Measurements from ENCODE around the gene DNAJB13.

Gene DNAJB13

DNA sequence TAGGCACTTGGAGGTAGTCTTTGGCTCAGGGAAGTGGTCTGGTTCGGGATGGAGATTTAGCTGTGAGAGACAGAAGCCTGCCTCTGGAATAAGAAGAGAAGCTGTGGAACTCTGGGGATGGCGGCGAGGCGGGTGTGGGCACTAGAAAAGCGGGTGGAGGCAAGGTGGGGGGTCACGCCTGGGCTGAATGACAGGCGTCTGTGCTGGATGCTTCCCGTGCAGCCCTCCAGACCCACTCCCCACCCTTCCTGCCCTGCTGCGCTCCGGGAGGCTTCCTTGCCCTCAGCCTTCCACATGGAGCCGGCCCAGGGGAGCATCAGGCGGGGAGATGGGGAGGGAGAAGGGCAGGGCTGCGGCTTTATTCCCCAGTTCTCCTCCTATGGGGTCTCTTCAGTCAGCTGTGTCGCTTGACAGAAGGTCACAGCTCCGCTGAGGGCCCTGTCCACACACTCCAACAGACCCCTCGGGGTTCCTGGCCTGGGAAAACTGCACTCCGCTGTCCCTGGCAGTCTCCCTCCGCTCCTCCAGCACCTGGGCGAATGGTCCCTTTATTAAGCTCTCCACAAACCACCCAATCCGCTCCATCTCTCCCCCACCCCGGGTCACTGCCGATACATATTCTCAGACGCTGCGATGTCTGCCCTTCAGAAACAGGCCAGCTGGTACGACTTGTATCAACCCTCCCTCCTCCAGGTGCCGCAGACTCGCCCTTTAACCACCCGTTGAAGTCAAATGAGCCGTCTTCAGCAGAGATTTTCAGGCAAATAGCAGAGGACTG is 6.2 kb downstream of the DNAJB13 start:
- no peak for DNase-seq

DNA sequence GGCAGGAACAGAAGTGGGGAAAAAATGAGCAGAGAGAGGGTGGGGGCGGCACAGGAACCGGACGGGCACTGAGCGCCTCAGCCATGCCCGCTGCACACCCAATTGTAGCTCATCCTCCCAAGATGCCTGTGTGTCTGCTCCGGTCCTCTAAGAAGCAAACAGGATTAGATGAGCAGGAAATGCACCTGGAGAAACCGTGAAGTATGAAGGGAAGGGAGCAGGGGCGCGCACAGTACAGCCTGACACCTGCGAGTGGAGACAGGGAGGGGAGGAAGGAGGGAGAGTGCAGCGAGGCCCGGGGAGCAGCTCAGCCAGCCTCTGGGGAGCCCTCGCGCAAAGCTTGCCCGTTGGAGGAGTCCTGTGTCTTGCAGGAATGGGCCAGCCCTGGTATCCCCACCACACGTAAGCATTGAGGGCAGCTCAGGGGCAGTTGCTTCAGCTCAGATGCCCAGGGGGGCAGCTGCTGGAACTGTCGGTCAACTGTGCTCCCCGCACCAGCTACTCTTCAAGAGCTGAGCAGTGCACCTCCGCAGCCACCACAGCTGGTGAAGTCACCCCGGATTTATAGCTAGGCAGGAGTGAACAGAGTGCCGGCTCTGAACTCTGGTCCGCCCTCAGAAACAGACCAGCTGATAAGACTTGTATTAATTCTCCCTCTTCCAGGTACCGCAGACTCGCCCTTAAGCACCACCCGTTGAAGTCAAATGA is 7.0 kb downstream of the DNAJB13 start:
- DNase-seq: no peak

DNA sequence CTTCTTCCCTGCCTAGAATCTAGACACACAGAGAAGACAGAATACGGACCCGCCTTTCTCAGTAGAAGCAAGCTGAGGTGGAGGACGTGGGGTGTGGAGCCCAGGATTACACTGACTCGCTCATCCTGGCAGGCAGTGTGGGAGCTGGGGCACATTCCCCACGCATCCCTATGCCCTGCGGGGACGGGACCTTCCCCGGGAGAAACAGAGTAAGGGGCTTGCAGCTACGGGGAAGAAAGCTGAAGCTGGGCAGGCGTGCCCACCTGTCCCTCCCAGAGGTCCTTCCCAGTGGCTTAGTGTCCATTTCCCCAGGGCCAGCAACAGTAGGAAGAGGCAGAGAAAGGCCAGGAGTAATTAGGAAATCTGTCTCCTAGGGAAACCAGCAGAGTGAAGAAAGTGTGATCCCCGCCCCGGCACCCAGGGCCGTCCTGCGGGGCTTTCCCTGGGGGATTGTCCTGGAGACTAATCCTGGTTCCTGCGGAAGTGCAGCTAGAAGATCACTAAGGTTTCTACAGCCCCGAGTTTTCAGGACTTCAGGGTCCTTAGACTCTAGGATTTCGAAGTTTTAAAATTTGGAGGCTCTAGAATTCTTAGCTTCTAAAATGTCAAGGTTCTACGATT is 7.8 kb downstream of the DNAJB13 start:
- no peak for DNase-seq

DNA sequence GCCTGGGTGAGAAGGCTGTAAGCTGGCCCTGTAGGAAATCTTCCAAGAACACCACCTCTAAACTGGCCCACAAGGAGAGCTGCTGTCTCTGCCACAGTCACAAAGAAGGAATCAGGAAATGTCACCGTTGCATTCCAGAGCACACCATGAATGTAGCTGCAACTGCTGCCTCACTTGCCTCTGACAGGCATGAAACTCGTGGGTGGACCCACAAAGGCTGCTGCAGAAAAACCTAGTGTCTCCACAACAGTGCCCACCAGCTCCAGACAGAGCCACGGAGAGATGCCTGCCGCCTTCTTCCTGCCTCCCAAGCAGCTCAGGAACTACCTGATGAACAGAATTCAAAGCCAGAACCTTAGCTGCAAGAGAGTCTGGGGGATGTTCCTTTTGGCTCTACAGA is 10.5 kb downstream of the DNAJB13 start:
- no peak for DNase-seq

DNA sequence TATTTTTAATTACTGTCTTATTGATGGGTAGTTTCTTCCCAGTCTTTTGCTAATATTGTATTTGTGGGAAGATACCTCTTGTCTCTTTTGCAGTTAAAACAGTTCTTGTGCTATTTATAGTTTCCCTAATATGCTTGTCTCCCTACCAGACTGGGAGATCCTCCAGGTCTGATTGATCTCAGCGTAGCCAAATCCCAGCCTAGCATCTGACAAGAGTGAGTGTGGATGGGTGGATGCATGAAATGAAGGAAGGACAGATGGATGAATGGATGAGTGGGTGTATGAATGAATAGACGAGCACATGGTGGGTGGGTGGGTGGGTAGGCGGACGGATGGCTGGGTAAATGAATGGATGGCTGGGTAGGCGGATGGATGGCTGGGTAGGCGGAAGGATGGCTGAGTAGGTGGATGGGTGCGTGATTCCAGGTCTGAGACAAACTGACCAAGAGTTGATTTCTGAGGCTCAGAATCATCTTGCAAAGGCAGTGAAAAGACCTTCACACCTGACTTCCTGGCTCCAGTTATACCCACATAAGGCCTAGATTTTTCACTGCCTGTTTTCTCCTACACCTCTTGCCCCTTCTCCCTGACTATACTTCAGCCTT is 11.4 kb downstream of the DNAJB13 start:
- no peak for DNase-seq

DNA sequence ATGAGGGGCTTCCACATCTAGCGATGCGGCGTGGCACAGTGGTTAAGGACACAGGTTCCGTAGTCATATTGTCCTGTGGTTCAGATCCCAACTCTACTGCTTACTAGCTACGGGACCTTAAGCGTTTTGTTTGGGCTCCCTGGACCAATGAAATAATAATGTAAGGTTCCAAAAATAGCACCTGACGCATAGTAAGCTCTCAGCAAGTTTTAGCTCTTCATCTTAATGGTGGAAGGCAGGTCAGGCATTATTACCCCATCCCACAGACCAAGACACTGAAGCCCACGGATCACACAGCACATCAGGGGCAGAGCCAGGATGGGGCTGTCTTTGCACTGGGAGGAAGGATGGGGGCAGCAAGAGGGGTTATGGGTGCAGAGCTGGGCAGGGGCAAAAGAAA is 13.0 kb downstream of the DNAJB13 start:
- DNase-seq: no peak

DNA sequence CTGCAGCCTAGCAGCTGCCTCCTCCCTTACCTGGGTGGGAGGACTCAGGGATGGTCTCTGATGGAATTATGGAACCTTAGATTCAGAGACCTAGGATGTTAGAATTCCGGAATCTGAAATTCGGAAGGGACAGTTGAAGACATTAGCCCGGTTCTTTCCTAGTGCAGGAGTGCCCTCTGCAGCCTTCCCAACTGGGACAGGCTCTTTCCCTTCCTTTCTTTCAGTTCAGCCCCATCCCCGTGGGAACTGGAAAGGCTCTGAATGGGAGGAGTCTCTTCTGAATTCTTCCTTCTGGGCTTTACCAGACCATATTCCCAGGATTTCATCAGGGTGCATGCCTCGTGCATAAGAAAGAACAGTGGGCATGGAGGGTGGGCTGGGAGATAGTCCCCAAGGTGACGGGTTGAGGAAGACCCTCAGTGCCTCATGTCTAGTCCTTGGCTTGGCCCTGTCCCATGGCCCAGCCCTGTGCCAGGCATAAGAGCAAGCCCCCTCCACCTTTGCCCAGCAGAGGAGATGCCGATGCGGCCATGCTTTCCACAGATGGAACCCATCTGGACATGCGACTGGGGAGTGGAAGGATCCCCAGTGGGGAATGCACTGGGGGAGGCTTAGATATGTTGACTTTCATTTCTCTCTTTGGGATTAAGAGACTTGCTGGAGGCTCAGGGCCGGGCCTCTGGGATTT is 14.4 kb downstream of the DNAJB13 start:
- DNase-seq: no peak

DNA sequence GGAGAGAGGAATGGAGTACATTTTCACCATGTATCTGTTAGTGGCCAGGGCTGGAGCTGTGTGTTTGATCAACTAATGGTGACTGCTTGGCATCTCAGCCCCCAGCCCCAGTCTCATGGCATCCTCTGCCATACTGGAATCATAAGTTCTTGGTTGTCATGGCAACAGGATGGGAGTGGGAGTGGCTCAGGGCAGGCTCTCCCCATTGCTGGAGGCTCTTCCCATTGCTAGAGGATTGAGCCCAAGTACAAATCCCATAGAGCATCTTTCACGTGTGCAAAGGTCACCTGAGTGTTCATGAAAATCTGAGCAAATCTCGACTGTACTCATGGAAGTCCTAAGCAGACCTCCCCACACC is 14.9 kb downstream of the DNAJB13 start:
- no peak for DNase-seq

DNA sequence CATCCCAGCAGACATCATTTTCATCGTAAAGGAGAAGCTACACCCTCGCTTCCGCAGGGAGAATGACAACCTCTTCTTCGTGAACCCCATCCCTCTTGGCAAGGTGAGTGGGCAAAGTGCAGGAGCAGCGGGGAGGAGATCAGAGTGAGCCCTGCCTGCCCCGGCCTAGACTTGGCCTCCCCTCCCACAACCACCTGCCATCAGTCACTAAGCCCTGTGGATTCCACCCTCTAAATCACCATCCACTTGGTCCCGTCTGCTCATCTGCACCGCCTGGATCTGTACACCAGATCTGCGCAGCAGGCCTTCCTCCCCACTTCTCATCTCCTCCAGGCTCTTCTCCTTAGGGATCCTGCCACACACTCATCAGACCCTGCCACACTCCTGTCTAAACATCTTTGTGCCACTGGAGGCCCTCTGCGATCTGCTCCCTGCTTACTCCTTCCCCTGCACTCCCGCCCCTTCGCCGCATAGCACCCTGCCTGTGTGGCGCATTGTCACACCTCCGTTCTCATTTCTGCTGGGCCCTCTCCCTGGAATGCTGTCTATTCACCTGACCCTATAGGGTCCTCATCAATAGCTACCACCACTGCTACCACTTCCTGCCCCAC is 17.6 kb downstream of the DNAJB13 start:
- no peak for DNase-seq

DNA sequence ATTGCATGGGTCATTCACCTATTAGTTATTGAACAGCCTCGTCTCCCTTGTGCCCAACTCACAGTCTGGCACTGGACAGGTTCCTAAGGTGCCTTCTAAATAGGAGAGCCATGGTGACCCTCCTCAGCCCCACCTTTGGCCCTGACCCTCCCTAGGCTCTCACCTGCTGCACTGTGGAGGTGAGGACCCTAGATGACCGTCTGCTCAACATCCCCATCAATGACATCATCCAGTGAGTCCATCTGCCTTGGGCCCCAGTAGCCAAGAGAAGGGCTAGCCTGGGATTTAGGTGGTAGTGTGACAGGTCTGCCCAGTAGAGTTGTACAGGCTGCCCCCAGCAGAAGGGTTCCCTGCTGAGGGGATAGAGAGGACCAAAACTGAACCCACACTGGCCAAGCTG is 18.3 kb downstream of the DNAJB13 start:
- DNase-seq: no peak

DNA sequence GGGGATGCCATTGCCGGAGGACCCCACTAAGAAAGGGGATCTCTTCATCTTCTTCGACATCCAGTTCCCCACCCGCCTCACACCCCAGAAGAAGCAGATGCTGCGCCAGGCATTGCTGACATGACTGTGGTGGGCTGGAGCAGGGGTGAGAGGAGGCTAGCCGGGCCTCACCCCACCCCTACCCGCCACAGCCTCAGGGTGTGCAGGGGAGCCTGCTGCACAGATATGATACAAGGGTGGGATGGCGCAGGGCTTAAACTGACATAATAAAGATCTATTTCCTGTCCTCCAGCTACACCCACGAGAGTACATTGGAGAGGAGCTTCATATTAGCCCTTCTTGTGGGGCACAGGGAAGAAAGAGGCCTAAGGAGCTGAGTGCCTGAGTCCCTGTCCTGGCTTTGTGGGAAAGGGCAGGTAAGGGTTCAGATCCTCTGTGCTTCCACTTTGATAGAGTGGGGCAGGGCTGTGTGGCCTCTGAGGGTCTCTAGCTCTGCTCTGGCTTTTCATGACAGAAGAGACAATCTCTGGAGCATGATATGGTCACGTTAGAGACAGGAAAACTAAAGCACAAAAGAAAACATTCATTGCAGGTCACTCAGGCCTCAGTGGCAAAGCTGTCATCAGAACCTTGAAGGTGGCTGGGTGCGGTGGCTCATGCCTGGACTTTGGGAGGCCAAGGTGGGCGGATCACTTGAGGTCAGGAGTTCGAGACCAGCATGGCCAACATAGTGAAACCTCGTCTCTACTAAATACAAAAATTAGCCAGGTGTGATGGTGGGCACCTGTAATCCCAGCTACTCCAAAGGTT is 19.4 kb downstream of the DNAJB13 start:
- DNase-seq: no peak

DNA sequence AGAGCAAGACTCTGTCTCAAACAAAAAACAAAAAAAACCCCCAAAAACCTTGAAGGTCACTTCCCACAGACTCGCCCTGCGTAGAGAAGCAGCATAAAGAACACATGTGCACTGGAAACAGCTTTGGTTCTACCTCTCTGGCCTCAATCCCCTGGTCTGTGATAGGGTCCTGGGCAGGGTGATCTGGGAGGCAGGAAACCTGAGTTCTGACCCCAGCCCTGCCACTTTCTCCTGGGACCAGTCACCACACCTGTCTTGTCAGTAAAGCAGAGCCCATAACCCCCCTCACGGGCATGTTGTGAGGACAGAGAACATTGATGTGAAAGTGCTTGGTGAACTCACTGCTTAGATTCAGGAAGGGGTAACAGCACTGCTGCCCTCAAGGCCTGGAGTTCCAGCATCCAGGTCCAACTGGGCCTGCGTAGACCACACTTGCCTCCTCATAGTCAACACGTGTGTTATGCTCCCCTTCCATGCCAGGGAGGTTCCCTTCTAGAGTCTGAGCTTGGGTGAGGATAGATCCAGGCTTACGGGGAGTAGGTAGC is 20.4 kb downstream of the DNAJB13 start:
- no peak for DNase-seq

DNA sequence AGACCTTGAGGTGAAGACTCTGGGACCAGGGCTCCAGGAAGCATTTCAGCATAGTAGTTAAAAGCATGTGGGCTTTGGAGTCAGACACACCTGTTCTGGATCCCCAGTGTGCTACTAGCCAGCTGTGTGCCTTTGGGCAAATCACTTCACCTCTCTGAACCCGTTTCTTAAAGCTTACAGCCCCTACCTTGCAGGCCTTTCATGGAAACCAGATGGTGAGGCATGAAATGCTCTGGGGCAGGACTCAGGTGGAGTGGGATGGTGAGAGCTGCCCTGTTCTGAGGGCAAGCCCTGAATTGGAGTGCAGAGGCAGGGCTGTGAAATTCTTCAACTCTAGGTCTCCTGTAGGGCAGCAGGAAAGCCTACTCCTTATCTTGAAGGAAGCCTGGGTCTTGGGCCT is 21.4 kb downstream of the DNAJB13 start:
- DNase-seq: no peak

DNA sequence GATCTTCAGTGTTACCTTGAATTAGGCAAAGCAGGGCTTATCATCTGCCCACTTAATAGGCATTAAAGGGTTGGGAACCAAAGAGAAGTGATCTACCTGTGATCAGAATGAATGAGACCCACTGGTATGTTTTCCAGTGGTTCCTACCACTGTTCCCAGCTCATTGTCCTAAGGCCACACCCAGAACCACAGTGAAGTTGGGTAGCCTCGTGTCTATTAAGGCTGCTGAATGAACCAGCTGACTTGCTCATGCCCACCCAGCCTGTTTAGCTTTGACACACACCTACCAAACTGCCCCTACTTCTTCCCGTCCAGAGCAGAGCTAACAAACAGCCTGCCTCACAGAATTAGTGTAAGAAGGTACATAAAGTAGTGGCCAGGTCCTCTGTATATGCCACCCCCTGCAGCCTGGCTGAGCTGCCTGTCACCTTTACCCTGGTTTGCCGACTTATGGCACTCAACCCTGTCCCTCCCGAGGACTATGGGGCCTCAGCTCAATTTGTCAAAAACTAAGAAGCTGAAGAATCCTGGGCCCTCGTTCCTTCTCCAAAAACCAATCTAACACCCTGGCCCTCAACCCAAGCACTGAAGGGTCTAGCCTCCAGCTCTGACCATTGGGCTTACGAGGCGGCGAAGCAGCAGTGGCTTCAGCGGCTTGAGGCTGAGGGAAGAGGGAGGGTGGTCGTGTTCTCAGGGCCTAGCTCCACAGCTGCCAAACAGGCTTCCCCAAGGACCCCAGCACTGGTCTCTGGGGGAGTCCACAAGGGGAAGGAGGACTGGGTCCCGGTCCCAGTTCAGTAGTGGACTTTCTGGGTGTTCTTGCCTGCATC is 22.0 kb downstream of the DNAJB13 start:
- DNase-seq: no peak

DNA sequence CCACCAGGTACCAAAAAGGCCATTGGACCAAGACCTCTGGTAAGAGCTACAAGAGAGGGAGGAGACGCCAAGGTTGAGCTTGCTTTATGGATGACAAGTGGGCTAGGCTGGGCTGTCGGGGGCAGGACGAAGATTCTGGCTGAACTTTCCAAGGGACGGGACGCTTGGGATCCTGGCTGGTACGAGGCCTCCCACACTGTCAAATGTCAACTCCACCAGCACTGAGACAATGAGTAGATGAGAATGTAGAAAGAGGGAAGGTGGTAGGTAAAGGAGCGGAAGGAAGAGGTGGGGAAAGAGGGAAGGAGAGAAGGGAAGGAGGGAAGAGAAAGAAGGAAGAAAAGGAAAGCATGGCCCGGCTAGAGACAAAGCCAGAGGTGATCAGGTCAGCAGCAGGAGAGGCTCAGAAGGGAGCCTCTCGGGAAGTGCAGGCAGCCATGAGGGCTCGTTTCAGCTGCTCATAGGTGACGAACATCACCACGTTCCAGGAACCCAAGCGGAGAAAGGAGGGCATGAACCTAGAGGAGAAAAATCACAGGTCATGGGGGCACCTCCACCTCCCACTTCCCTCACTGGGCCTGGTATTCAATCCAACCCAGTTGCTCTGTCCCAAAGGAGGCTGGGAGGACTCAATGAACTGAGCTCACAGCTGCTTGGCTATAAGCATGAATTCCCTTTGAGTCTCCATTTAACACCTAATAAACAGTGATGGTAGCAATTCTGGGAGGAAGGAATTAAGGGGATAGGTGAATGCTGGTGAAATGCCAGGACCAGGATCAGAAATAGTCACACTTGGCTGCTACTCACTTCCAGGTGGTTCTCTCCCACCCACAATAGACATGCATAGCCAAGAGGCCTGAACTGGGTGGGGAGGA is 24.0 kb downstream of the DNAJB13 start:
- DNase-seq: no peak

DNA sequence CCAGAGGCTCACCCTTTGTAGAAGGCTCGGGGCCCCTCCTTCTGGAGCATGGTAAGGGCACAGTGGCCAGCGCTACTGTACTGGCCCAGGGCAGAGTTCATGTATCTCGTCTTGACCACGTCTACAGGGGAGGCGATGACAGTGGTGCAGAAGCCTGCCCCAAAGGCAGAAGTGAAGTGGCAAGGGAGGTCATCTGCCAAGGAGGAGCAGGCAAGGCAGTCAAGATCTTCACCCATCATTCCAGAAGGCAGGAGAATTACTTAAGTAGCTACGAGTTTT is 24.6 kb downstream of the DNAJB13 start:
- no peak for DNase-seq

DNA sequence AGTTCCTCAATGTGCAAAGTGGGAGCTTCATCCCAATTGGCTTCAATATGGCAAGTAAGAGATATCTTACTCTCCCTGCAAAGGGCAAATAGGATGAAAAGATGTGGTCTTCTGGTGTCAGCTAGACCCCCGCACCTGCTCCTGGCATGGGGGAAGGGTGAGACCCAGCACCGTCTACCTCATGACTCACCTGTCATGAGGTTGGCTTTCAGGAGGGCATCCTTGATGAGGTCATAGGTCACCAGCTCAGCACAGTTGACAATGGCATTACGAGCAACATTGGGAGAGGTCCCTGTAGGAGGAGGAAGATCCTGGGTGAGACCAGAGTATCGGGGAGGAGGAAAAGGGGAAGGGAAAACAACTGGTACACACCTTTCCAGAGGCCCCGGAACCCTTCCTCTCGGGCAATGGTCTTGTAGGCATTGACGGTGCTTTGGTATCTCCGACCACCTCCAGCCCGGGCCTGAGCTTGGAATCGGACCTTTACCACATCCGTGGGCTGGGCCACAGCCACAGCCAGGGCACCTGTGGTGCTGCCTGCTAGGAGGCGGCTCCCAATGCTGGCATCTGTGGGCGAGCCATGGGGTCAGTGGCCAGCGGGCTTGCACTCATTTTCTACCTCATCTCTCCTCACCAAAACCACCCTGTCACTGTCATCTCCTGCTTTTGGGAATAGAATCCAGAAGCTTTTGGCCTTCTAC is 25.8 kb downstream of the DNAJB13 start:
- DNase-seq: no peak

DNA sequence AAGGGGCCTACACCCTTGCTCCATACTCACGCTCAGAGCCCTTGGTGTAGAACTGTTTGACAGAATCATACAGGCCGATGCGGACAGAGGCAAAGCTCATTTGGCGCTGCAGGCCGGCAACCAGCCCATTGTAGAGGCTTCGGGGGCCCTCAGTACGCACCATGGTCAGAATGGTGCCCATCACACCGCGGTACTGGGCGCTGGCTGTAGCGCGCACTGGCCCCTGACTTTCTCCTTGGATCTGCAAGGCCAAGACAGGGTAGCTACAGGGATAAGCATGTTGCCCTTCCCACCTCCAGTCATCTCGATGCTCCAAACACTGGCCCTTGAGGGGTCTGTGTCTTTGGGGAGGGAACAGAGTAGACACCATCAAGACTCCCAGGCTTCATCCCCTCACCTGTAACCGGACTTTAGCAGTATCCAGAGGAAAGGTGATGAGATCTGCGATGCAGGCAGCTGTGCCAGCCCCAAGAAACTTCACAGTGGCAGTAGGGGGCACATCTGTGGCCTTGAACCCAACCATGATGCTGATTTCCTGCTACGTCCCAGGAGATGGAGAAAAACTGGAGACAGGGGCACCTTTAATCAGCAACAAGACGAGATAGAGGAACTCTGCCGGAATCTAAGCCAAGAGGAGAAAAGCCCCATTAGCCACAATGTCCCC is 27.2 kb downstream of the DNAJB13 start:
- no peak for DNase-seq

Measured in right forelimb (tissue), 1 donor.